ENCODE data around the gene PLD3.

Gene PLD3

GRCh38 chr19:40348125-40348913 is at the start of gene PLD3, which contains the start of gene C19orf47:
Gene PLD3, plus strand, starts transcription at chr19:40348695. Its CDS starts 17,789 bp downstream, at chr19:40366484.
Gene C19orf47, minus strand, starts transcription at chr19:40348397. Its CDS starts 6,540 bp downstream, at chr19:40341857.
- no peak for TF ChIP-seq JUND (IDR thresholded peaks at IDR 0.05; ENCODE audit: low read depth)
- DNase-seq (ENCODE audit: low read depth in 1 of 2, low spot score in 1 of 2): peak; percentile 98
- in situ Hi-C loops (cut with HindIII; ENCODE audit: low pct_unique_long_range_greater_than_20kb, low sequenced_read_pairs): no loop called here

- no peak for TF ChIP-seq JUND (IDR thresholded peaks at IDR 0.05; ENCODE audit: low read depth)
- in situ Hi-C loops (cut with HindIII; ENCODE audit: low pct_unique_long_range_greater_than_20kb, low sequenced_read_pairs): no loop called here
- no peak for DNase-seq (ENCODE audit: low read depth in 1 of 2, low spot score in 1 of 2)
Observed at GRCh38 chr19:40300668-40301067, 47.8 kb upstream of the PLD3 start.

- in situ Hi-C loops (cut with HindIII; ENCODE audit: low pct_unique_long_range_greater_than_20kb, low sequenced_read_pairs): no loop called here
- no peak for TF ChIP-seq JUND (IDR thresholded peaks at IDR 0.05; ENCODE audit: low read depth)
- peak in 1 of 2 experiments; percentile 52 for DNase-seq (ENCODE audit: low read depth in 1 of 2, low spot score in 1 of 2)
Observed at GRCh38 chr19:40302224-40303011, 46.1 kb upstream of the PLD3 start.

GRCh38 chr19:40303765-40304164 is 44.7 kb upstream of the PLD3 start:
- in situ Hi-C loops (cut with HindIII; ENCODE audit: low pct_unique_long_range_greater_than_20kb, low sequenced_read_pairs): no loop called here
- no peak for TF ChIP-seq JUND (IDR thresholded peaks at IDR 0.05; ENCODE audit: low read depth)
- DNase-seq (ENCODE audit: low read depth in 1 of 2, low spot score in 1 of 2): no peak

GRCh38 chr19:40304306-40304705 is 44.2 kb upstream of the PLD3 start:
- DNase-seq (ENCODE audit: low read depth in 1 of 2, low spot score in 1 of 2): no peak
- TF ChIP-seq JUND (IDR thresholded peaks at IDR 0.05; ENCODE audit: low read depth): no peak
- in situ Hi-C loops (cut with HindIII; ENCODE audit: low pct_unique_long_range_greater_than_20kb, low sequenced_read_pairs): no loop called here

GRCh38 chr19:40305403-40305802 is 43.1 kb upstream of the PLD3 start:
- peak; percentile 61 to 87 for DNase-seq (ENCODE audit: low read depth in 1 of 2, low spot score in 1 of 2)
- in situ Hi-C loops (cut with HindIII; ENCODE audit: low pct_unique_long_range_greater_than_20kb, low sequenced_read_pairs): no loop called here
- TF ChIP-seq JUND (IDR thresholded peaks at IDR 0.05; ENCODE audit: low read depth): no peak

- no peak for DNase-seq (ENCODE audit: low read depth in 1 of 2, low spot score in 1 of 2)
- in situ Hi-C loops (cut with HindIII; ENCODE audit: low pct_unique_long_range_greater_than_20kb, low sequenced_read_pairs): no loop called here
- no peak for TF ChIP-seq JUND (IDR thresholded peaks at IDR 0.05; ENCODE audit: low read depth)
Observed at GRCh38 chr19:40309666-40310065, 38.8 kb upstream of the PLD3 start.

- TF ChIP-seq JUND (IDR thresholded peaks at IDR 0.05; ENCODE audit: low read depth): no peak
- DNase-seq (ENCODE audit: low read depth in 1 of 2, low spot score in 1 of 2): no peak
- in situ Hi-C loops (cut with HindIII; ENCODE audit: low pct_unique_long_range_greater_than_20kb, low sequenced_read_pairs): no loop called here
Observed at GRCh38 chr19:40312533-40312932, 36.0 kb upstream of the PLD3 start.

- in situ Hi-C loops (cut with HindIII; ENCODE audit: low pct_unique_long_range_greater_than_20kb, low sequenced_read_pairs): no loop called here
- no peak for TF ChIP-seq JUND (IDR thresholded peaks at IDR 0.05; ENCODE audit: low read depth)
Observed at GRCh38 chr19:40313229-40313983, 35.1 kb upstream of the PLD3 start.

GRCh38 chr19:40314656-40315055 is 33.8 kb upstream of the PLD3 start:
- in situ Hi-C loops (cut with HindIII; ENCODE audit: low pct_unique_long_range_greater_than_20kb, low sequenced_read_pairs): no loop called here
- no peak for DNase-seq (ENCODE audit: low read depth in 1 of 2, low spot score in 1 of 2)
- TF ChIP-seq JUND (IDR thresholded peaks at IDR 0.05; ENCODE audit: low read depth): no peak

More at GRCh38 chr19:40313229-40313983, 35.1 kb upstream of the PLD3 start:
- DNase-seq (ENCODE audit: low read depth in 1 of 2, low spot score in 1 of 2): no peak

GRCh38 chr19:40315812-40316470 is 32.6 kb upstream of the PLD3 start:
- in situ Hi-C loops (cut with HindIII; ENCODE audit: low pct_unique_long_range_greater_than_20kb, low sequenced_read_pairs): no loop called here
- TF ChIP-seq JUND (IDR thresholded peaks at IDR 0.05; ENCODE audit: low read depth): no peak
- no peak for DNase-seq (ENCODE audit: low read depth in 1 of 2, low spot score in 1 of 2)

- DNase-seq (ENCODE audit: low read depth in 1 of 2, low spot score in 1 of 2): no peak
- TF ChIP-seq JUND (IDR thresholded peaks at IDR 0.05; ENCODE audit: low read depth): no peak
- in situ Hi-C loops (cut with HindIII; ENCODE audit: low pct_unique_long_range_greater_than_20kb, low sequenced_read_pairs): no loop called here
Observed at GRCh38 chr19:40317338-40317737, 31.2 kb upstream of the PLD3 start.

All from T47D (cell line).